Measurements from ENCODE around the gene BLNK. TPM values are rescaled to one million over a fixed set of nuclear protein-coding genes. Genes with fewer than 3 reads are reported as not detected.

Gene BLNK
- total and polyA plus RNA-seq, 9 of the 15 experiments (the other 6 are each of a cell fraction or from before 2014, with no cell fraction given): not detected

DNA sequence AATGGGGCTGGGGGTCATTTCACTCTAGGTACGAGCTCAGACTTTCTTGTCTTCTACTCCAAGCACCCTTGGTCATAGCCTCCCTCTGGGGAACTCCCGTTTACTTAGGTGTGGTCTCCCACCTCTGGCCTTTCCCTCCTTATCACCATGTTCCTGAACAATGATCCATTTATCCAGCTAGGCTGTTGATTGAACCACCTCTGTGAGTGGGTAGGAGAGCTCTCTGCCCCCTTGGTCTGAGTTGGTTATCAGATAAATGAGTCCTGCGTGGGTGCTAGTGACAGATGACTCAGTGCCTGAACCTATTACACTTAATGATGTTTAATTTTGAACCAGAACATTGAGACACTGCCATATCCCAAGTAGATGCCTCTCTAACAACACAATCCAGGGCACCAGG, 9.4 kb downstream of the BLNK start:
- Histone ChIP-seq H3K4me1 (replicated peaks in 1 of 2; ENCODE audit: control insufficient read depth in 2 of 2, insufficient read depth in 2 of 2, low read length in 2 of 2) (no peaks in the 10 kb centered on the region), H3K27ac (ENCODE audit: extremely low read depth, low read depth, low read length) (no peak overlapping the region), H3K9ac (ENCODE audit: insufficient read depth in 1 of 2, low read depth in 2 of 2, low read length in 2 of 2) (no peak overlapping the region), H2AFZ (ENCODE audit: low read depth, low read length) (no peak overlapping the region), H3K4me2 (ENCODE audit: insufficient read depth, low read length) (no peak overlapping the region), H3K9me1 (ENCODE audit: control insufficient read depth, insufficient read depth, low read length) (no peaks in the 10 kb centered on the region), H3K79me2 (ENCODE audit: control insufficient read depth, insufficient read depth, low read length) (no peaks in the 10 kb centered on the region), H4K20me1 (replicated peaks; ENCODE audit: control insufficient read depth, insufficient read depth, low read length) (no peaks in the 10 kb centered on the region), H3K36me3 (ENCODE audit: control insufficient read depth, insufficient read depth, low read length) (no peaks in the 10 kb centered on the region), H3K27me3 (ENCODE audit: control insufficient read depth in 2 of 2, insufficient read depth in 2 of 2, low read length in 2 of 2) (peaks cover 0 to 21% of the 10 kb centered on the region in 2 experiments; a peak in 2 of 5 replicates), H3K9me3 (replicated peaks; ENCODE audit: control insufficient read depth, insufficient read depth, low read depth, low read length) (no peaks in the 10 kb centered on the region), H3K4me3 (no peak overlapping the region)
- no peak for ATAC-seq
- ChIA-PET POLR2A (no interaction called here), CTCF (ENCODE audit: low intra/inter-chr PET ratio) (no interaction called here)
- intact Hi-C loops (cut with micrococcal nuclease) (no loop called here), in situ Hi-C loops (cut with MboI) (no loop called here)
- no peak for FAIRE-seq
- no peak for DNase-seq (ENCODE audit: extremely low read depth in 1 of 4, low spot score in 3 of 4)
- WGBS (ENCODE audit: insufficient coverage, low coverage, missing lambda C conversion rate): 0% methylated on average over 3 of the region's 3 CpGs
- TF ChIP-seq, protein P1, sequence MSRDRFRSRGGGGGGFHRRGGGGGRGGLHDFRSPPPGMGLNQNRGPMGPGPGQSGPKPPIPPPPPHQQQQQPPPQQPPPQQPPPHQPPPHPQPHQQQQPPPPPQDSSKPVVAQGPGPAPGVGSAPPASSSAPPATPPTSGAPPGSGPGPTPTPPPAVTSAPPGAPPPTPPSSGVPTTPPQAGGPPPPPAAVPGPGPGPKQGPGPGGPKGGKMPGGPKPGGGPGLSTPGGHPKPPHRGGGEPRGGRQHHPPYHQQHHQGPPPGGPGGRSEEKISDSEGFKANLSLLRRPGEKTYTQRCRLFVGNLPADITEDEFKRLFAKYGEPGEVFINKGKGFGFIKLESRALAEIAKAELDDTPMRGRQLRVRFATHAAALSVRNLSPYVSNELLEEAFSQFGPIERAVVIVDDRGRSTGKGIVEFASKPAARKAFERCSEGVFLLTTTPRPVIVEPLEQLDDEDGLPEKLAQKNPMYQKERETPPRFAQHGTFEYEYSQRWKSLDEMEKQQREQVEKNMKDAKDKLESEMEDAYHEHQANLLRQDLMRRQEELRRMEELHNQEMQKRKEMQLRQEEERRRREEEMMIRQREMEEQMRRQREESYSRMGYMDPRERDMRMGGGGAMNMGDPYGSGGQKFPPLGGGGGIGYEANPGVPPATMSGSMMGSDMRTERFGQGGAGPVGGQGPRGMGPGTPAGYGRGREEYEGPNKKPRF (IDR thresholded peaks at IDR 0.05; ENCODE audit: low read depth, low read length): no peak
- TF ChIP-seq, protein P2, sequence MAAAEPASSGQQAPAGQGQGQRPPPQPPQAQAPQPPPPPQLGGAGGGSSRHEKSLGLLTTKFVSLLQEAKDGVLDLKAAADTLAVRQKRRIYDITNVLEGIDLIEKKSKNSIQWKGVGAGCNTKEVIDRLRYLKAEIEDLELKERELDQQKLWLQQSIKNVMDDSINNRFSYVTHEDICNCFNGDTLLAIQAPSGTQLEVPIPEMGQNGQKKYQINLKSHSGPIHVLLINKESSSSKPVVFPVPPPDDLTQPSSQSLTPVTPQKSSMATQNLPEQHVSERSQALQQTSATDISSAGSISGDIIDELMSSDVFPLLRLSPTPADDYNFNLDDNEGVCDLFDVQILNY (CRISPR knock-in tag; IDR thresholded peaks at IDR 0.05): no peak
- peak; percentile 54 for TF ChIP-seq EGR1 (conservative IDR thresholded peaks at IDR 0.05)
- no TSS peak for BruUV-seq (replicated peaks)

Measured in K562 (cell line).